HG03139 (cell line): ENCODE results near the gene MYLK3.
A peak's percentile ranks its signal among the peaks of the same experiment; 100 is the strongest.
"Not testable (repeated sequence)": the region's sequence is repeated elsewhere in the genome, so short reads cannot be mapped to it uniquely, and the experiment has no call there.

Experiments used
- ATAC-seq: cut with Tn5 transposase; IDR thresholded peaks from one replicate; pipeline ENCODE4 v1.9.1; 2021; ENCODE audit not compliant: unreplicated experiment

Gene MYLK3

GRCh38 chr16:46690281-46691178 is 57.6 kb downstream of the MYLK3 start:
- ATAC-seq = no peak

- ATAC-seq = peak; percentile 68
These were observed 58.5 kb downstream of the MYLK3 start, which contains the start of gene ORC6 for GRCh38 chr16:46689365-46690280. Gene ORC6 (plus strand): TSS chr16:46689659. CDS start chr16:46689706, 47 bp downstream.

- peak; percentile 78 for ATAC-seq
These were observed 59.3 kb downstream of the MYLK3 start, which contains the start of gene VPS35 for GRCh38 chr16:46688654-46689364. Gene VPS35 (minus strand): TSS chr16:46689178. CDS start chr16:46689133, 45 bp downstream.

- no peak for ATAC-seq
These were observed 60.0 kb downstream of the MYLK3 start for GRCh38 chr16:46688101-46688653.

- ATAC-seq = no peak
These were observed 60.7 kb downstream of the MYLK3 start for GRCh38 chr16:46687486-46687885.

- ATAC-seq = no peak
These were observed 61.2 kb downstream of the MYLK3 start for GRCh38 chr16:46686815-46687473.

GRCh38 chr16:46681867-46682266 is 66.3 kb downstream of the MYLK3 start:
- ATAC-seq = not testable (repeated sequence)

- not testable (repeated sequence) for ATAC-seq
These were observed 70.2 kb downstream of the MYLK3 start for GRCh38 chr16:46677943-46678342.

- ATAC-seq = peak; percentile 81
These were observed 74.7 kb downstream of the MYLK3 start for GRCh38 chr16:46673320-46674013.

GRCh38 chr16:46662123-46662522 is 86.0 kb downstream of the MYLK3 start:
- no peak for ATAC-seq

- ATAC-seq = peak; percentile 93
These were observed 89.2 kb downstream of the MYLK3 start for GRCh38 chr16:46658925-46659324.
